GM03348 (cell line): Measurements from ENCODE around the gene PHACTR1.

Source experiments
- DNase-seq: peaks from one replicate; pipeline ENCODE4 v3.0.0; 2012; ENCODE audit warnings: low spot score

PHACTR1 gene

GRCh38 chr6:12952318-12952717 lies 235.8 kb downstream of the PHACTR1 start:
- no peak for DNase-seq

DNA sequence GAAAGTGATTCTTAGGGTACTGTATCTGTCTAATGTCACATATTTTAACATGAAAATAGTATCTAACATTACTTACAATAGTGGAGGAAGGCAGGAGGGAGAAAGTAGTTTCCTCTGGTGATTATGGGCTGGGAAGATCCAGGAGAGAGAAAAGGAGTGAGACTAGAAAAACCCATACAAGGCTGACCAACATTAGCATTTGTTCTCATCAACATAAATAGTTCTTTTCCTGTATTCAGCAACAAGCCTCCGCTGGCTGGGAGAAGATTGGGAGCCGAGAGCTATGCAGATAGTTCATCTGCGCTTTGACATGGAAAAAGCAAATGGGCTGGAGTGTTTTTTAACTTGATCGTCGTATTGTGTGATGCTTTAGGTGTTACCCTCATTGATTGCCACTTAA lies 239.4 kb downstream of the PHACTR1 start:
- DNase-seq: no peak

DNA sequence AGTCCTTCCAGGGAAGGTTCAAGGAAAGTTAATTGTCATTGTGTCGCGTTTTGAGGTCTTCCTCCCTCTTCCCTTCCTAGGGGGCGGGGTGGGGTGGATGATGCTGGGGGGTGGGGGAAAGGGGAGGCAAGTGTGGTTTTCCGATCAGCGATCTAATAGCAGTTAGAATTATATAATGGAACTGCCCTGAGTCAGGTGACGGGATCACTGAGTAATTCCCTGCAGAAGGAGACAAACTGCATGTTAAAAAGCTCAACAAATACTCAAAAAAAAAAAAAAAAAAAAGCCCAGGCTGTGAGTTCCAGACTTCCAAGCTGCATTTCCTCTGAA lies 240.4 kb downstream of the PHACTR1 start:
- DNase-seq: no peak

DNA sequence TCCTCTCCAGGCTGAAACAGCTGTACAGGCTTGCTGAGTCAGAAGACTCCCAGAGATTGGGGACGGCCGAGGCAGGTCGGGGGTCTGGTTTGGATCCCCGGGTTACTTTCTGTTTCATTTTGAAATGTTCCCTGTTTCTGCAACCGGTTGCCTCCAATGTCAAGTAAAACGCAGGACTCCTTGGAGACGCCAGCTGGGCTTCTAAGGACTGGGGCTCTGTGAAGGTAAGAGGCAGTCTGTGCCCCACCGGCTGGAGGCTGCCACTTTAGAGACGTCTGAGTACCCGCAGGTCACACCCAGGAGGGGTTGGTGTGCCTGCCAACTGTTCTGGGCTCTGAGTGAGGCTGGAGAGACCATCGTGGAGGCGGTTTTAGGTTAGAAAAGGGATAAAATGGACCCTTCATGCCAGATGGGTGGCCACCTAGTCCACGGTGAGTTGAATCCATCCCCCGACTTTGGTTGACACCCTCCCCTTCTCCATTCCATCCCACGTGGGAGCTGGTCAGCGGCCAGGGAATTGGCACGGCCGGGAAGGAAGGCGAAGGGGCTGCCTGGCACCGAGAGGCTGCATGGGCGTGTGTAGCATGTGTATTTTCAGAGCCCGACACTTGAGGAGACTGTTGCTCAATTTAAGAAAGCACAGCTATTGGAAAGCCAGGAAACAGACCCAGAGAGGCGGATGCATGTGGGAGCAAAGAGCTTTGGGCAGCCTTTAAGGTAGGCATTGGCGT lies 240.9 kb downstream of the PHACTR1 start:
- peak; percentile 71 for DNase-seq

DNA sequence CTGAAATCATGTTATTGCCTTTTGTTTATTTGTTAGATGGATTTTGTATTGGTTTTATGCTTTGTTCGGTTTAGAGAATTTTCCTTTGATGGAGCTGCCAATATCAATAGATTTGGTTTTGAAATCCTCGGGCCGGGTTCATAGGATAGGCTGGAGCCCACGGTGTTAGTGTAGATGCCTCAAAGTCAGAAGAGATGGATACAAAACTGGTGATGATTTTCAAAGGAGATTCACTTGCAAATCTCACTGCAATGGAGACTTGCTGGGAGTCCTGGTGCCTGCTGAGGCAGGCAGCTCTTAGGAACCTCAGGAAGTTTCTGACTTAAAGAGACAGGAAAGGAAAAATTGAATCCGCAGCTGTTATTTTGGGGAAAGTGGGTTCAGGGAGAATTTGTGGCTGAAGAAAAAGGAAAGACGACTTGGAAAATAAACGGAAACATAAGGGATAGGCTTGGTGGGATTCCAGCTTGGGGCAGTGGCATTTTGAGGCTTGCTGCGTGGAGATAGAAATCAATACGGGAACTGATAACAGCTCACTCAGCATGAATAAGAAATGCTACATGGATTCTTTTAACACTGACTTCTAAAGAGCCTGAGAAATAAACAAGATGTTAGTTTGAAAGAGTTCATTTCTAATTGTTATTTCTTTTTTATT lies 241.6 kb downstream of the PHACTR1 start:
- peak; percentile 40 for DNase-seq

- DNase-seq: no peak
Measured at GRCh38 chr6:12961761-12962160, 245.2 kb downstream of the PHACTR1 start.

DNA sequence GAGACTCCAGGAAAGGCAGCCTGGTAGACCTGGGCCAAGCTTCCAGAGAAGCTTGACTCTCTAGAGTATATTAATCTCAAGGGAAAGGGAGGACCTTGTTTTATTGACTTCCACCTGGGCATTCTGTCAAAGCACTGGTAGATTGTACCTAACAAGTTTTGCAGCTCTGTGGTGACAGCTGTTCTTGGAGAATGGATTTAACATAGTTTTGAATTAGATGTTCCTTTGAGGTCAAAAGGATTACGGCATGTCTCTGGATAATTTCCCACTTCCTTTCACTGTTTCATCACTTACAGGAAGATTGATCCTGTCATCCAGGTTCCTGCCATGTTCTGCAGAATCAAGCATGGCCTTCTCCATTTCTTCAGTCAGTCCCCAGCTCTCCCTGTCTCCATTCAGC lies 246.0 kb downstream of the PHACTR1 start:
- no peak for DNase-seq

GRCh38 chr6:12962987-12963386 lies 246.4 kb downstream of the PHACTR1 start:
- DNase-seq: peak; percentile 41

DNA sequence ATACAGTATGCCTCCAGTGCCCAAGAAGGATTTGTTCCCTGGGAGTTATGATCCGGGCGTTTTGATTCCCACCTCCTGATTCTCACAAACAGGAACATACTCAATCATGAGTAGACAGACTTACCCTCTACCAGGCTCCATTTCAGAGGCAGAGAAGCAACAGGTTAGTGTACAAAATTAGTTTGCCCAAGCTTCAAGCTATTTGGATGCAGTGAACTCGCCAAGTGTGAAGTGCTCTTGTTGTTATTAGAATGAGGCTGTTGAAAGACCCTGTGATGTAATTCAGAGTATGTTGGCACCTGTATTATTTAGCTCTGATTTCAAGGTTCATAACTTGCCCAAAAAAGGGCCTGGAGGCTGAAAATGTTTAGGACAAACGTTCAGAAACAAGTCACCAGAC lies 247.0 kb downstream of the PHACTR1 start:
- DNase-seq: no peak

DNA sequence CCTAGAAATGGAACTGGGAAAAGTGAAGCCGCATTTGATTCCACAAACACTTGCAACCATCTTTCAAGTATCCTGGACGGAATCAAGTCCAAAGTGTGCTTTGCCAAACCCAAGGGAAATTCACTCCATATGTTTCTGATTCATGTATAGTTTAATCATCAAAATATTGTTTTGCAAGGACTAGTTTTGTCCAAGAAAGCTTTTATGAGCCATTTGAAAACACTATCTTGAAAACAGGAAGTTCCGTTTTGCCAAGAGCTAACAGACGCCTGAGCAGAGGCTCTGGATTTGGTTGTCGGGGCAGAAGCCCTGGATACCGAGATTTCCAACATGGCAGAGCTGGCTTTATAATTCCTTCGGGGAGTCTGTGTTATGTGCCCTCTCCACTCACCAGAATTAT lies 251.1 kb downstream of the PHACTR1 start:
- DNase-seq: peak; percentile 44

DNA sequence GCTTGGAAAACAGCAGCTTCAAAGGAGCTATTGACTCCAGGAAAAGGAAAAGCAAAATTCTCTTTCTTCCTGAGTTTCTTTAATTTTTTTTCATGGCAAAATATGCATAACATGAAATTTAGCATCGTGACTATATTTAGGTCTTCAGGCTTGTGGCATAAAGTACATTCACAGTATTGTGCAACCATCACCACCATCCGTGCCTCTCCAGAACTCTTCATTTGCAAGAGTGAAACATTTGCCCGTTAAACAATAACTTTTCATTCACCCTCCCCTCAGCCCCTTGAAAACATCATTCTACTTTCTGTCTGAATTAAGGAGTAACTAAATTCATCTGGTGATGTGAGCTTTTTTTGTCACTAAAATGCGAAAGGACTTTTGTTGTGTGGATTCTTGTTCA lies 251.7 kb downstream of the PHACTR1 start:
- no peak for DNase-seq

- no peak for DNase-seq
Measured at GRCh38 chr6:12968839-12969558, 252.4 kb downstream of the PHACTR1 start.

DNA sequence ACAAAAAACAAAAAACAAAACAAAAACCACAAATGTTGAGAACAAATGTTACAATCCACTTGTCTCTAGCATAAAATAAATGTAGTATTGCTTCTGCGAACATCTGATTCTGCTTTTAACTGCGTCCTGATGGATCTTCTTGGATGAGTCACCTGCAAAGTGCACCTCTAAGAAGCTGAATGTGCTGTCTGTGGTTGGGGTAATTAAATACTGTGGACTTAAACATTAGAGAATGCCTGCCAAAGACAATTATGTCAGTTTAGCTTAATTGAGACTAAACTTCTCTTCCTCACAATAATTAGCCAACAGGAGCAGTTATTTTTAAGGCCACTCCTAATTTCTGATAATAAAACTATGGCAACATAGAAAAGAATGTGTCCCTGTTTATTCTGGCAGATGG lies 253.4 kb downstream of the PHACTR1 start:
- DNase-seq: no peak

GRCh38 chr6:12973386-12973785 lies 256.8 kb downstream of the PHACTR1 start:
- no peak for DNase-seq

- DNase-seq: no peak
Measured at GRCh38 chr6:12974551-12974950, 258.0 kb downstream of the PHACTR1 start.

GRCh38 chr6:12976366-12976765 lies 259.8 kb downstream of the PHACTR1 start:
- DNase-seq: no peak

GRCh38 chr6:12977206-12977605 lies 260.6 kb downstream of the PHACTR1 start:
- no peak for DNase-seq

DNA sequence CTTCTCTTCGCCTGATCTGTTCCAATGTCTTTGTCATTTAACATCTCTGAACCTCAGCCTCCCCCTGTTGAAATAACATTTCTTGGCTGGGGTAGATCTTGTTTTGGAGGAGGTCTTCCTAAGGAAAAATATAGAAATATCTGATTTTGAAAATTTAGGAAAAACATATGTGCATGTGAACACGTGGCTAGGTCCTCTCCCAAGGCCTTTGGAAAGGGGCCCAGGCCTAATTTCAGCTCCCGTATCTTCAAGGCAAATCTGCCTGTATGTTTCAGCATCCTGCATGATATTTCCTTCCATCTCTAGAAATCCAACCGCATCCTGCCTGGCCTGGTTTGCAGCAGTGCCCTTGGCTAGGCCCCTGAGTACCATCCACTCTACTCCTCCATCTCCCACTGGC lies 261.2 kb downstream of the PHACTR1 start:
- no peak for DNase-seq

- DNase-seq: no peak
Measured at GRCh38 chr6:12980741-12981140, 264.2 kb downstream of the PHACTR1 start.

GRCh38 chr6:12984776-12985175 lies 268.2 kb downstream of the PHACTR1 start:
- no peak for DNase-seq

GRCh38 chr6:12987783-12988182 lies 271.2 kb downstream of the PHACTR1 start:
- DNase-seq: no peak

- no peak for DNase-seq
Measured at GRCh38 chr6:12990162-12990561, 273.6 kb downstream of the PHACTR1 start.

DNA sequence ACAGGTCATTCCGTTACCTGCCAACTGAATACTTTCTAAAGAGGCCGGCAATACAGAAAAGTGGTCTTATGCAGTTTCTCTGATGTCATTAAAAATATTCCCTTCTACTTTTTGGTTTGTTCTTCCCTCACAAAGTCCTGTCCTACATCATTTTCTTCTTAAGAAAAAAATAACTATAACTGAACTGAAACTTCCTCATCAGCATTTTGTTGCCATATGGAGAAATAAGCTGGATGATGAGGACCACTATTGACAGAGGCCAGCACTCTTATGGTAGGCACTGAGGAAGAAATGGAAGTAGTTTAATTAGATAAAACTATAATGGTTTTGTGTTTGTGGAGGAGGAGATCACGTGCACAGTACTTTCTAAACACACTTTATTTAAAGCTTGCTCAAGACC lies 274.9 kb downstream of the PHACTR1 start:
- DNase-seq: no peak
